ENCODE data around the gene SHISA3. TPM values are rescaled to one million over a fixed set of nuclear protein-coding genes. Genes with fewer than 3 reads are reported as not detected.

Gene SHISA3
- polyA plus RNA-seq, 1 experiment: 1.3 TPM

GRCh38 chr4:42362591-42362990 is 34.7 kb upstream of the SHISA3 start:
- DNase-seq (ENCODE audit: low read depth, low spot score): no peak
- Histone ChIP-seq H3K9me3 (ENCODE audit: control insufficient read depth, insufficient read depth, low read length) (no peaks in the 10 kb centered on the region), H3K4me3 (ENCODE audit: low read depth, low read length) (no peak overlapping the region), H3K27me3 (ENCODE audit: control insufficient read depth, insufficient read depth, low read length) (no peaks in the 10 kb centered on the region), H3K27ac (ENCODE audit: low read depth, low read length) (no peak overlapping the region)
- ChIA-PET CTCF (interaction anchor here (1.4 kb wide), 1 partner anchor 9 kb away, joined by 5 read pairs; no protein-coding TSS in a partner anchor), POLR2A (interaction anchor here (0.6 kb wide), 1 partner anchor 37 kb away, joined by 3 read pairs; no protein-coding TSS in a partner anchor)
- TF ChIP-seq CTCF (IDR thresholded peaks at IDR 0.05; ENCODE audit: low read depth, low read length): no peak

- ChIA-PET CTCF (no interaction called here), POLR2A (no interaction called here)
Measured at GRCh38 chr4:42363614-42364013, 33.7 kb upstream of the SHISA3 start.

GRCh38 chr4:42364266-42365053 is 32.8 kb upstream of the SHISA3 start:
- H3K4me3 ChIP-seq (ENCODE audit: low read depth, low read length): no peak overlapping the region
- H3K27ac ChIP-seq (ENCODE audit: low read depth, low read length): no peak overlapping the region
- no peak for DNase-seq (ENCODE audit: low read depth, low spot score)
- H3K9me3 ChIP-seq (ENCODE audit: control insufficient read depth, insufficient read depth, low read length): peaks cover 2% of the 10 kb centered on the region; the same call in 1 of the 2 replicates
- POLR2A ChIA-PET: no interaction called here
- TF ChIP-seq CTCF (IDR thresholded peaks at IDR 0.05; ENCODE audit: low read depth, low read length): no peak
- CTCF ChIA-PET: no interaction called here
- H3K27me3 ChIP-seq (ENCODE audit: control insufficient read depth, insufficient read depth, low read length): no peaks in the 10 kb centered on the region

More at GRCh38 chr4:42363614-42364013, 33.7 kb upstream of the SHISA3 start:
- no peak for TF ChIP-seq CTCF (IDR thresholded peaks at IDR 0.05; ENCODE audit: low read depth, low read length)
- Histone ChIP-seq H3K4me3 (ENCODE audit: low read depth, low read length) (no peak overlapping the region), H3K27me3 (ENCODE audit: control insufficient read depth, insufficient read depth, low read length) (no peaks in the 10 kb centered on the region), H3K9me3 (ENCODE audit: control insufficient read depth, insufficient read depth, low read length) (no peaks in the 10 kb centered on the region), H3K27ac (ENCODE audit: low read depth, low read length) (no peak overlapping the region)
- no peak for DNase-seq (ENCODE audit: low read depth, low spot score)

- no peak overlapping the region for H3K27ac ChIP-seq (ENCODE audit: low read depth, low read length)
- CTCF ChIA-PET: no interaction called here
- TF ChIP-seq CTCF (IDR thresholded peaks at IDR 0.05; ENCODE audit: low read depth, low read length): no peak
Measured at GRCh38 chr4:42366959-42367358, 30.3 kb upstream of the SHISA3 start.

GRCh38 chr4:42369489-42369888 is 27.8 kb upstream of the SHISA3 start:
- Histone ChIP-seq H3K9me3 (ENCODE audit: control insufficient read depth, insufficient read depth, low read length) (peaks cover 4% of the 10 kb centered on the region; the same call in 1 of the 2 replicates), H3K27ac (ENCODE audit: low read depth, low read length) (no peak overlapping the region), H3K4me3 (ENCODE audit: low read depth, low read length) (no peak overlapping the region), H3K27me3 (ENCODE audit: control insufficient read depth, insufficient read depth, low read length) (no peaks in the 10 kb centered on the region)
- no peak for DNase-seq (ENCODE audit: low read depth, low spot score)
- ChIA-PET CTCF (interaction anchor here (7.1 kb wide), 1 partner anchor 149 kb away, joined by 225 read pairs; no protein-coding TSS in a partner anchor), POLR2A (no interaction called here)
- no peak for TF ChIP-seq CTCF (IDR thresholded peaks at IDR 0.05; ENCODE audit: low read depth, low read length)

More at GRCh38 chr4:42366959-42367358, 30.3 kb upstream of the SHISA3 start:
- Histone ChIP-seq H3K4me3 (ENCODE audit: low read depth, low read length) (no peak overlapping the region), H3K27me3 (ENCODE audit: control insufficient read depth, insufficient read depth, low read length) (no peaks in the 10 kb centered on the region), H3K9me3 (ENCODE audit: control insufficient read depth, insufficient read depth, low read length) (peaks cover 4% of the 10 kb centered on the region; the same call in 1 of the 2 replicates)
- POLR2A ChIA-PET: no interaction called here
- DNase-seq (ENCODE audit: low read depth, low spot score): no peak

All from AG04450 (cell line).